Ovary (tissue), 9 donors: ENCODE data around the gene PTPN3. TPM values are rescaled to one million over a fixed set of nuclear protein-coding genes. Genes with fewer than 3 reads are reported as not detected.

ENCODE experiments used
- DNase-seq, 5 donors: peaks; one replicate each; pipeline ENCODE4 v3.0.0-alpha.2; 2019 to 2020
- H3K27ac ChIP-seq, 2 donors: fragments of 200-600 bp; one replicate each; pipeline versions ENCODE4 v1.5.1 to v1.8.0; 2019 to 2022
- H3K27me3 ChIP-seq: fragments of 200-600 bp; one replicate; pipeline ENCODE4 v1.8.0; 2022
- H3K36me3 ChIP-seq: fragments of 200-600 bp; sonication (generic); one replicate; pipeline ENCODE4 v1.5.1; 2019
- H3K4me1 ChIP-seq: one replicate; pipeline ENCODE4 v1.8.1; 2013; ENCODE audit warnings: mild to moderate bottlenecking, moderate library complexity; ENCODE audit not compliant: insufficient read depth
- H3K4me3 ChIP-seq: fragments of 200-600 bp; sonication (generic); one replicate; pipeline ENCODE4 v1.5.1; 2017
- H3K9me3 ChIP-seq, 2 donors: fragments of 200-600 bp in 1 of 2; sonication (generic) in 1 of 2; one replicate each; pipeline versions ENCODE4 v1.5.1 to v1.8.1; 2013 to 2019; ENCODE audit warnings: mild to moderate bottlenecking in 1 of 2, moderate library complexity in 1 of 2
- CTCF ChIP-seq, 3 donors: fragments of 450-650 bp in 2 of 3; fragments of 200-600 bp in 1 of 3; IDR thresholded peaks; one replicate each; pipeline versions ENCODE4 v1.5.1 to v1.8.0; 2016 to 2022; ENCODE audit warnings: antibody characterized with exemption in 3 of 3, mild to moderate bottlenecking in 1 of 3
- EP300 ChIP-seq: sonication (generic); formaldehyde crosslinking; IDR thresholded peaks from one replicate; pipeline ENCODE4 v1.6.1; 2017; ENCODE audit warnings: antibody characterized with exemption
- POLR2A ChIP-seq: fragments of 450-650 bp; IDR thresholded peaks from one replicate; pipeline ENCODE4 v1.6.1; 2017; ENCODE audit warnings: antibody characterized with exemption, mild to moderate bottlenecking, moderate library complexity
- WGBS, 3 donors: extraction: QIAGEN DNeasy Blood & Tissue Kit in 1 of 3; methylation state at CpG; one replicate each; pipeline versions ENCODE4 v1.1.5 to v1.1.7; 2013 to 2017; 5-methylcytosine and 5-hydroxymethylcytosine counted together
- intact Hi-C, 4 donors: fragments of 100-400 bp; cut with DNase I; formaldehyde crosslinking; loops; one replicate each; pipeline versions ENCODE4 v1.11.0 to v1.15.1; 2022 to 2023
- polyA plus RNA-seq, 2 donors: library from polyadenylated mRNA; stranded (reverse); fragments of 200-250 nt in 1 of 2; fragments of 350-450 nt in 1 of 2; fragmentation: Illumina TruSeq in 1 of 2; extraction: RNeasy Lipid Tissue Mini Kit (QIAGEN cat#74804) in 1 of 2; gene quantifications; one replicate each; pipeline ENCODE4 v1.2.3, GENCODE V29; 2013 to 2014
- total RNA-seq, 7 donors: library from RNA; depleted of rRNA in 2 of 7; stranded (reverse); fragments of >200 nt in 2 of 7; fragmentation: NEBNext Ultra II Directional in 3 of 7; extraction: Animal tissue kit (Norgen Biotek cat#: 25700) in 3 of 7; gene quantifications; one replicate each; pipeline versions ENCODE4 v1.1.0 to v1.2.4, GENCODE V29; 2016 to 2023
- donor health status: DM: no; HTN: no; CAD: no; lungs with moderate emphysema.
- donor health status: DM: no; HTN: no; CAD: no.
- donor health status: Bipolar disorder and iron deficiency.
- donor health status: DM: yes; HTN: yes; CAD: no.
- donor health status: DM: no; HTN: no; CAD: no.
- donor health status: DM: yes; HTN: yes; CAD: no.

Gene PTPN3
- total and polyA plus RNA-seq, 9 donors = 0.20 to 17.8 (median 1.6) TPM

- Histone ChIP-seq H3K4me3 (no peak overlapping the region), H3K36me3 (no peaks in the 10 kb centered on the region), H3K27me3 (no peaks in the 10 kb centered on the region), H3K9me3 (no peaks in the 10 kb centered on the region), H3K4me1 (peaks cover 1% of the 10 kb centered on the region), H3K27ac (no peak overlapping the region)
- TF ChIP-seq CTCF (IDR thresholded peaks at IDR 0.05) (no peak), EP300 (no peak), POLR2A (no peak)
- WGBS, 3 donors = 49 to 62% (median 62%) methylated on average over 5 of the region's 5 CpGs
- DNase-seq = no peak
- intact Hi-C loops = no loop called here
Observed at GRCh38 chr9:109500421-109500974, 2.4 kb upstream of the PTPN3 start.

- intact Hi-C loops = no loop called here
- Histone ChIP-seq H3K27ac (no peak overlapping the region), H3K4me1 (peaks cover 1% of the 10 kb centered on the region), H3K4me3 (peak overlapping the region; percentile 29), H3K36me3 (no peaks in the 10 kb centered on the region), H3K27me3 (no peaks in the 10 kb centered on the region), H3K9me3 (no peaks in the 10 kb centered on the region)
- peak in 2 of 5 donors; percentile 43 to 49 for DNase-seq
- 2 to 4% (median 3%) methylated on average over 46 to 56 of the region's 56 CpGs for WGBS, 3 donors
- no peak for TF ChIP-seq EP300
- TF ChIP-seq POLR2A = no peak
- no peak for TF ChIP-seq CTCF (IDR thresholded peaks at IDR 0.05)
Observed at GRCh38 chr9:109499631-109500410, 1.7 kb upstream of the PTPN3 start.

- TF ChIP-seq POLR2A = no peak
- no peak for TF ChIP-seq CTCF (IDR thresholded peaks at IDR 0.05)
- TF ChIP-seq EP300 = no peak
- Histone ChIP-seq H3K36me3 (no peaks in the 10 kb centered on the region), H3K4me3 (peak overlapping the region; percentile 29), H3K27me3 (no peaks in the 10 kb centered on the region), H3K9me3 (no peaks in the 10 kb centered on the region), H3K27ac (no peak overlapping the region), H3K4me1 (peaks cover 1% of the 10 kb centered on the region)
- no peak for DNase-seq
- intact Hi-C loops = no loop called here
- WGBS, 3 donors = 15 to 22% (median 16%) methylated on average over 12 of the region's 12 CpGs
Observed at GRCh38 chr9:109499093-109499630, 1.1 kb upstream of the PTPN3 start.

GRCh38 chr9:109497226-109498153 is 617 bp downstream of the PTPN3 start:
- Histone ChIP-seq H3K4me3 (peak overlapping the region; percentile 37), H3K27me3 (no peaks in the 10 kb centered on the region), H3K36me3 (no peaks in the 10 kb centered on the region), H3K4me1 (peaks cover 1% of the 10 kb centered on the region), H3K27ac (no peak overlapping the region), H3K9me3 (no peaks in the 10 kb centered on the region)
- 6 to 20% (median 11%) methylated on average over 20 to 82 of the region's 82 CpGs for WGBS, 3 donors
- no peak for TF ChIP-seq CTCF (IDR thresholded peaks at IDR 0.05)
- no peak for TF ChIP-seq EP300
- no peak for TF ChIP-seq POLR2A
- no peak for DNase-seq
- intact Hi-C loops = no loop called here
